Activated gamma-delta T cell treated with Interleukin-2 at 50 U/mL for 16 hours (primary cell): Measurements from ENCODE around the gene TBCCD1.

Experiments
- DNase-seq: peaks from one replicate; pipeline ENCODE4 v3.0.0-alpha.2; 2020

TBCCD1 gene, protein sequence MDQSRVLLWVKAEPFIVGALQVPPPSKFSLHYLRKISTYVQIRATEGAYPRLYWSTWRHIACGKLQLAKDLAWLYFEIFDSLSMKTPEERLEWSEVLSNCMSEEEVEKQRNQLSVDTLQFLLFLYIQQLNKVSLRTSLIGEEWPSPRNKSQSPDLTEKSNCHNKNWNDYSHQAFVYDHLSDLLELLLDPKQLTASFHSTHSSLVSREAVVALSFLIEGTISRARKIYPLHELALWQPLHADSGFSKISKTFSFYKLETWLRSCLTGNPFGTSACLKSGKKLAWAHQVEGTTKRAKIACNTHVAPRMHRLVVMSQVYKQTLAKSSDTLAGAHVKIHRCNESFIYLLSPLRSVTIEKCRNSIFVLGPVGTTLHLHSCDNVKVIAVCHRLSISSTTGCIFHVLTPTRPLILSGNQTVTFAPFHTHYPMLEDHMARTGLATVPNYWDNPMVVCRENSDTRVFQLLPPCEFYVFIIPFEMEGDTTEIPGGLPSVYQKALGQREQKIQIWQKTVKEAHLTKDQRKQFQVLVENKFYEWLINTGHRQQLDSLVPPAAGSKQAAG

DNA sequence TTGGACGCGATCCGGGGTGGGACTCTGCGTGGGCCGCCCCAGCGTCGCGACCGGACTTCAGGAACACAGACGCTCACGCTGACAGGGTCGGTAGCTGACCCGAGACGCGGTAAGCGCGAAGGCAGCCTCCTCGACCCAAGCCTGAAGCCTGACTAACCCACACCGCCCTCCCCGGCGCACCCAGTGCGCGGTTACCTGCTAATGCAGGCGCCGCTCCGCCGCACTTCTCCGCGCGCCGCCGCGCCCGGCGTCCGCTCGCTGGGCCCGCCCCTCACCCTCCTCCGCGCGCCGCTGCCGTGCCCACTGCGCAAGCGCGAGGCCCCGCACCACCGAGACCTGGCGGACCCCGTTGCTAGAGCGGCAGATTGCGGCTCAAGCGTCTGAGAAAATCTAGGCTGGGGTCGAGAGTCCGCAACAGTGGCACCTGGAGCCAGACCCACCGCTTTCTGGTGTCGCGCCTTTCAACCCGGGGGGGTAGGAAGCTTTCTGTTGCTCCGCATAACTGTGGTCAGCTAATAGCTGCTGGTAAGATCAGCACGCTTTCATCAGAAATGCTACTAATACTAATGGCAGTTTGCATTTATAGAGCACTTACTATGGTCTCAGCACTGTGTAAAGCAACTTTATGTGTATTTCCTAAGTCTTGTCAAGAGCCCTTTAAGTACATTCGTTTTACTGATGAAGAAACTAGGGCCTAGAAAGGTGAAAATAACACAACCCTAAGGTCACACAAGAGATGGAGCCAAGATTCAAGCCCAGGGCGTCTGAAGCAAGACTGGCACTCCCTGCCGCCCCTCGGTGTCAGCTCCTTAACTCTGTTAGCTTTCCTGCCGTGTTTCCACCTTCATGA lies at the start of gene TBCCD1:
Gene TBCCD1 (minus strand): TSS at position 268 of the 850 bp plus-strand sequence. CDS start 3,010 bp downstream, outside the sequence.
- DNase-seq, result peak; percentile 93

DNA sequence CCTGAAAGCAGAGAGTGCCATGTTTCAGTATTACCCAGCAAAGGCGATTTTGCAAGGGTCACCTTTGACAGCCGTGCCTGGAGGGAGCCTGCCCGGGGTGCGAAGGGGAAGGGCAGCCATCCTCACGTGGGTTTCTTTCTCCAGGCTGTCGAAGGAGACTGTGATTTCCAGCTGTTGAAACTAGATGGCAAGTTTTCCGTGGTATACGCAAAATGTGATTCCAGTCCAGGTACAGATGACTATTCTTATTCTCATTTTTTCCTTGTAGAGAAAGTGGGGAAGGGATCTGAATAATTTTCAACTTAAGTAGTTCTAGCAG lies 49.1 kb upstream of the TBCCD1 start:
- DNase-seq, result no peak

DNA sequence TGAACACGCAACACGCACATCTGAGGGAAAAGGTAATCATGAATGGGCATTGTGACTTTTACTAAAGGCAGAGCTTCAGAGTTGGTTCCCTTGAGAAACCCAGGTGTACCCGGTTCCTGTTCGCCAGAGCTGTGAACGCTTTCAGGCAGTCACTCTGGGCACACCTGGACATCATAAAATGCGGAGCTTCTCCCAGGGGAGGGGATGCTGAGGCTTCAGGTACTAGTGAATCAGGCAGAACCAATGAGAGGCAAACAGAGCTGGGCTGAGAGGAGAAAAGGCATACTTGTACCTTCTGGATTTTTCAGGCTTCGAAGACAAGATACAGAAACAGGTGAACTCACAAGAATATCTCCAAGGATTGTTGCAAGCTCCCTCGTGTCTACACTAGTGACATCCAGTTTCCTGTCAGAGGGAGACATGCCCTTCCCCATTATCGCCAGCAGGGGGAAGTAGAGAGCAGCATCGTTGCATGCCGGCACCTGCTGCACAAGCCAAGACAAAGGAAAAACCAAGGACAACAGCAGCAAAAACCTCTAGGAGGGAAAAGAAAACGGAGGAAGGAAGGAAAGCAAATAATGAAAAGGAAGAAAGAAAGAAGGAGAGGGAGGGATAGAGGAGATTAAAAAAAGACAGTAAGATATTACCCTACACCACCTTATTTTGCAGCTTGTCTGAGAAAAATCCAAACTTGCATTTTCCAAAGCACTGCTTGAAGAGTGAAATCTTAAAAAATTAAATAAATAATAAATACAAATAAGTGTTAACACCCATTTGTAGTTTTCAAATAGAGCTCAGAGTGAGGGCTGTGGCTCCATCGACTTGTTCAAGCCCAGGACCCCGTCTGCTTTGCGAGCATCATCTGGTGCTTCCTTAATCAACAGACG lies 47.7 kb upstream of the TBCCD1 start:
- peak; percentile 70 for DNase-seq

DNA sequence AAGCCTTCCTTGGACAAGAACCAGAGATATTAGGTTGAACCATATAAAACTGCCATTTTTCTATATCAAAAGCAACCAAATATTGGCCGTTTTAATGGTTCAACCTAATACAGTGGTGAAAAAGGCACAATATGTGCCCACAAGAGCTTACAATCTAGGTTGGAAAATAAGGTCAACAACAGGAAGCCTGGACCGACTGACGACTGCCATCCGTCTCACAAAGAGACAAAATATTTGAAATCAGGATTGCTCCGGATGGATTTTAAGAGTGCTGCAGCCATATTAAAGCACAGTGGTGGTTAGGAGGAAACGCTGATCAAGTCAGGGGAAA lies 47.1 kb upstream of the TBCCD1 start:
- DNase-seq, result no peak

DNA sequence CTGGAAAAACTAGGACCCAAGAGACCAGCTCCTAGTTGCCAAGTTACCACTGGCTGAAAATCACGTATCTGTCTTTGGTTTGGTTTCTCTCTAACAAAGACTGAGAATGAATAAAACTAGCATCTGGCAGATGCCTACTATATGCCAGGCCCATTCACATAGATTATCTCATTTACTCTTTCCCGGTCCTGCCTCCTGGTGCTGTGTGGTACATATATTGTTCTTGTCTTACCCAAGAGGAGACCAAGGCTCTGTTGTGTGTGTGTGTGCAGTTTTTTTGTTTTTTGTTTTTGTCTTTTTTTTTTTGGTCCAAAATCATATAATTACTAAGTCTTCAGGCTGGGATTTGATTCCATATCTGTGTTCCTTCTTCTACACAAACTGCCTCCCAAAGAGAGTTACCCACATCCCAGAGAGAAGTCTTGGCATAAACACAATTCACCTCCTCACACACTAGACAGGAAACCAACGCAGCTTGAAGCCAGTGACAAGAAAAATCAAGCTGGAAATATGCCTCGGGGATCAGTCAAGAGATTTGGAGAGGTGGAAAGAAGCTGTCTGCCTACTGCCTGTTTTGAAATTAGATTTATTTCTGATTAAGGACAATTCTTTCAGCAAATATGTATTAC lies 46.6 kb upstream of the TBCCD1 start:
- no peak for DNase-seq

DNA sequence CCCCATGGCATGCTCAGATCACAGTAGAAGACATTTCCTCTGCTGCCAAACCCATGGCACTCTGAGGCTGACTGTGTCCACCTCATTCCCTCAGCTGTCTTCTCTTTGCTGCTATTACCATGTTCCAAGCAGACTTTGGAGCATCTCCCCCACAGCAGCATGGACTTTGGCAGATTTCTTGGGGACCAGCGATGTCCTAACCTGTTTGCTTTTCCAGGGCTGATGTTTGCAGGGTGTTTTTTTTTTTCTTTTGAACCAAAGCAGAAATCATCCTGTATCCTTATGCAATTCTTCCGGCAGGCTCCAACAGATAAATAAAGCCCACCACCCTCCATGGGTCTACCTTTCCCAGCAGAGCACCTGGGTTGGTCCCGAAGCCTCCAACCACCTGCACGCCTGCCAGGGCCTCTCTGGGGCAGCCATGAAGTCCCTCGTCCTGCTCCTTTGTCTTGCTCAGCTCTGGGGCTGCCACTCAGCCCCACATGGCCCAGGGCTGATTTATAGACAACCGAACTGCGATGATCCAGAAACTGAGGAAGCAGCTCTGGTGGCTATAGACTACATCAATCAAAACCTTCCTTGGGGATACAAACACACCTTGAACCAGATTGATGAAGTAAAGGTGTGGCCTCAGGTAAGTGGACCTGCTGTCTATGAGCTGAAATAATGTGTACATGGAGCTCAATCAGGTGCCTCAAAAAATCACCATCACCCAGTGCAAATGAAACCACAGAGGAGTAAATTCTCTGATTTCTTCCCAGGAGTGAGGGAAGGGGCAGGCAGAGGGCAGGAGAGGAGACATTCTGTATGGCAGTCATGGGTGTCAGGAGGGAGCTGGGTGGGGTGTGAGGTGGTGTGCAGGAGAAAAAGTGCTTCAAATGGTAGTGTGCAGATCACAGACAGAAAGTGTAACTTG lies 45.8 kb upstream of the TBCCD1 start, which contains the start of gene AHSG:
Gene AHSG (plus strand): TSS at position 340 of the 916 bp plus-strand sequence. CDS start 82 bp downstream, at position 422.
- DNase-seq, result no peak

DNA sequence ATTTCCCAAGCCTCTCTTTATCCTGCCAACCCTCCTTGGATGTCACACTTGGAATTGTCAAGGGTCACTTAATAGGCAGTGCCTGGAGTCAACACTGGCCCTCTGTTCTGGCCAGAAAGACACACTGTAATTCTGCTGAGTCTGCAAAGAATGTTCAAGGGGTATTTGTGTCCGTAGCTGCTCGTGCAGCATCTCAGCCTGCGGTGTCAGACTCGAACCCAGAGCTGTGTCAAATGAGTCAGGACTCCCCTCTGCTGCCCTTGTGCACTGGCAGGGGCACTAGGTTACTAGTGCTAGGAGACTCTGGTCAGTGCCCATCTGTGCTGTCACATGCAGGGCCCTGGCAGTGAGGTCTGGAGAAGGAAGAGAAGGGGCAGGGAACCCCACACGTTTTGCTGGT lies 44.9 kb upstream of the TBCCD1 start:
- DNase-seq, result no peak

GRCh38 chr3:186609247-186609868 lies 42.2 kb upstream of the TBCCD1 start:
- DNase-seq, result no peak

GRCh38 chr3:186608624-186609215 lies 41.6 kb upstream of the TBCCD1 start:
- DNase-seq, result no peak

- no peak for DNase-seq
These were observed 38.7 kb upstream of the TBCCD1 start for GRCh38 chr3:186605561-186606545.

- DNase-seq, result no peak
These were observed 37.9 kb upstream of the TBCCD1 start for GRCh38 chr3:186605078-186605477.

DNA sequence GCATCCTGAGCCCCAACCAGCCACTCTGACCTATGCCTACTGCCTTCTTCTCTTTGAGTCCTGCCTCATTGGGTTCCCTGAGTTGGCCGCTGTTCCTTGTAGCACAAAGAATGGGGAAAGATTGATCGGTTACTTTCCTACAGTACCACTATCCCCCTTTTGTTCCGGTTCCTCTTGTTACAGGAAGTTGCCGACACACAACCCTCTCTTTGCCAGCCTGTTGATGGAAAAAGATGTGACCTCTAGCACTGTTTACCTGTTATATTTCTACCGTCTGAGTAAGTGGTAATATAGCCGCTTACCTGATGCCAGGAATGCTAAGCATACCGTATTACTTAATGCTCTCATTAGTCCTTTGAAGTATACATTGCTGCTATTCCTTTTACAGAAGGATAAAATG lies 36.0 kb upstream of the TBCCD1 start:
- no peak for DNase-seq

GRCh38 chr3:186600896-186601295 lies 33.8 kb upstream of the TBCCD1 start:
- DNase-seq, result no peak

GRCh38 chr3:186599785-186600166 lies 32.6 kb upstream of the TBCCD1 start:
- DNase-seq, result no peak

DNA sequence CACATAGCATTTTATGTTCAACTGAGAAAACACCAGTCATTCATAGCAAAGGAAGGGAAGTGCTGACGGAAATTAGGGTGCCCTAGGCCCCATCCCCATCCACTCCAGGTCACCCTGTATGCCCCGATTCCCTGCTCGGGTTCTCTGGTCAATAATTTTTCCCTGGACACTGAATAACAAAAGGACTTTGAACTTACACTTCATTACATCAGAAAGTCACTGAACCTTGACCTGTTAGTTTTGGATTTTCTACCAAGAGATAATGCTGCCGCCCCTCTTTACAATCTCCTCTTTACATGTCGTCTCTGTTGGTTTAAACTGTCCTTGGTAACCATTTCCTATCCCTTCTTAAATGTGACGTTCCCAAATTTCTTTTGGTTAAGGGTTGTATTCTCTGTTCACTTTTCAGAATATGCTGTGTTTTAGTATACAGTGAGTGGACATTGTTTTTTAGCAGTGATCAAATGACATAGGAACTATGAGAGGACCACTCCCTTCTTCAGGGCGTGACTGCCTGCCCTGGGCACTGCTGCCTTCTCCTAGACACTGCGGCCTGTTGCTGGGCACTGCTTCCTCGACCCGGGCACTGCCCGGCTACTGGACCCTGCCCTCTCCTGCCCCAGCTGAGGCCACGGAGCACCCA lies 32.1 kb upstream of the TBCCD1 start:
- DNase-seq, result no peak

DNA sequence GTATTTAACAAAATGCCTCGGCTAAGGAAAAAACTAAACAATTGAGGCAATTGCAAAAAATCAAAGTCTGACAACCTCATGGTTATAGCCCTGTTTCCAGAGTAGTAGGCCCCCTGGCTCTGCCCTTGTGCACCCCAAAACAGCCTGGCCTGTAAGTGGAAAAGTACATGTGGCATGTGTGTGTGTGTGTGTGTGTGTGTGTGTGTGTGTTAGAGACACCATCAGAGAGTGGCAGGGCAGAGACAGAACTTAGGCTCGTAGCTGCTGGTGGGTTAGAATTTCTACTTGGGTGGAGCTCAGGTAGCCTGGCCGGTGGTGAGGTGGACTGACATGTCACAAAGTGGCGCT lies 31.6 kb upstream of the TBCCD1 start:
- DNase-seq, result no peak

DNA sequence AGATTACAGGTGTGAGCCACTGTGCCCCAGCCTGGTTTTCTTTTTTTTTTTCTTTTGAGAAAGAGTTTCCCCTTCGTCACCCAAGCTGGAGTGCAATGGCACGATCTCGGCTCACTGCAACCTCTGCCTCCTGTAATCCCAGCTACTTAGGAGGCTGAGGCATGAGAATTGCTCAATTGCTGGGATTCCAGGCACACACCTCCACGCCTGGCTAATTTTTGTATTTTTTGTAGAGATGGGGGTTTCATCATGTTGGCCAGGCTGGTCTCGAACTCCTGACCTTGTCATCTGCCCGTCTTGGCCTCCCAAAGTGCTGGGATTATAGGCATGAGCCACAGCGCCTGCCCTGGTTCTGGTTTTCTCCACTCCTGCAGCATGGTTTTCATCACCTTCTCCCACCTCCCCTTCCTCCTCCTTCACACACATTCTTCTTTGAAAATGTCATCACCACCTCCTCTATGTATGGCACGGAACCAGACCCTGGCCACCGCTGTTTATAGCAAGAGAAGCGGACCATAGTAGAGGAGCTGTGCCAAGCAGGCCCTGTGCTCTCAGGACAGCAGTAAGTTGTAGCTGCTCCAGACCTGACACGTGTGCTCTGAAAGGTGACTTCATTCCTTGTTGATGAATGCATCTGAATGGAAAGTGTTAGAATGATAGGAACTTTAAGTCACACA lies 31.1 kb upstream of the TBCCD1 start:
- DNase-seq, result no peak
